Retinal pigment epithelial cell (primary cell): Measurements from ENCODE around the gene OPCML.

Experiments used
- DNase-seq: peaks from one replicate; pipeline ENCODE4 v3.0.0-alpha.2; 2010; ENCODE audit warnings: low read depth
- H3K4me3 ChIP-seq: 2 replicates; pipeline ENCODE4 v1.5.1; 2011; ENCODE audit warnings: mild to moderate bottlenecking, low read length, control low read depth, moderate library complexity
- CTCF ChIP-seq: conservative IDR thresholded peaks from 2 replicates; pipeline ENCODE4 v1.5.1; 2011; ENCODE audit warnings: low read depth, low read length, control low read depth, inconsistent platforms

OPCML gene

GRCh38 chr11:133300666-133301065, 231.6 kb downstream of the OPCML start:
- no peak for DNase-seq
- H3K4me3 ChIP-seq, result no peak overlapping the region
- TF ChIP-seq CTCF, result no peak

DNA sequence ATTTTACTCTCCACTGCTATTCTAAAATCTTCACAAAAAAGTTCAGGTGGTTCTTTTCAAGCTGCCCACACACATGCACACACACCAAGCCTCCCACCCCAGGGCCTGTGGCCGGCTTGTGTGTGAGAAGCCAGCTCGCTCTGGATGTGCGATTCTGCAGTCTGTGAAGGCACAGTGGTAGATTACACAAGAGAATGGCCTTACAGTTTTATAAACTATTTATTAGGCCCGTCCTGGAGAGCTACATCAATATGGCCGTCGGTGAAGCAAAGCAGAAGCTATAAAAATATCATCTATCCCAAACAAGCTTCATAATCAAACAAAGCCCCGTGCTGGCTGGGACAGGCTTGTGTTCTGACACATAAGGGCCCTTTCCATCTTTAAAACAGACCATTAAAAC, 240.5 kb downstream of the OPCML start:
- DNase-seq, result no peak
- TF ChIP-seq CTCF, result no peak
- H3K4me3 ChIP-seq, result no peak overlapping the region

GRCh38 chr11:133285359-133285758, 246.9 kb downstream of the OPCML start:
- no peak for DNase-seq
- TF ChIP-seq CTCF, result no peak
- H3K4me3 ChIP-seq, result no peak overlapping the region

DNA sequence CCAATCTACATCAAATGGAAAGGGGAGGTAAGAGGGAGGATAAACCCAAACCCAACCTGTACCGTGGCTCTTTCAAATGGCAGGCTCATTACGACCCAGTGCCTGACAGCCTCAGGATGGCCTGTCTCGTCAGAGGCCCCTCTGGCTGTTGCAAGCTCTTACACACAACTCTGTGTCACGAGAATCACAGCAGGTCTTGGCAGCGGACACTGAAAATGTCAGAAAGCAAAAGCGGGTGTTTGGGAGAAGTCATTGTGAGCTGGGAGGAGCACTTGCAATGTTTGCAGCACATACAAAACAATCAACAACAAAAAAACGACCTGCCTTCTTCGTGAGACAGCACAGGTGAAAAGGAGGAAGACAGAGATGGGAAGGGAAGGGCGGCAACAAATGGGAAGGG, 248.1 kb downstream of the OPCML start:
- no peak for TF ChIP-seq CTCF
- no peak overlapping the region for H3K4me3 ChIP-seq
- DNase-seq, result no peak

GRCh38 chr11:133277886-133278285, 254.4 kb downstream of the OPCML start:
- no peak overlapping the region for H3K4me3 ChIP-seq
- TF ChIP-seq CTCF, result no peak
- DNase-seq, result no peak

- no peak for TF ChIP-seq CTCF
- DNase-seq, result no peak
- no peak overlapping the region for H3K4me3 ChIP-seq
Observed at GRCh38 chr11:133271871-133272776, 260.2 kb downstream of the OPCML start.

DNA sequence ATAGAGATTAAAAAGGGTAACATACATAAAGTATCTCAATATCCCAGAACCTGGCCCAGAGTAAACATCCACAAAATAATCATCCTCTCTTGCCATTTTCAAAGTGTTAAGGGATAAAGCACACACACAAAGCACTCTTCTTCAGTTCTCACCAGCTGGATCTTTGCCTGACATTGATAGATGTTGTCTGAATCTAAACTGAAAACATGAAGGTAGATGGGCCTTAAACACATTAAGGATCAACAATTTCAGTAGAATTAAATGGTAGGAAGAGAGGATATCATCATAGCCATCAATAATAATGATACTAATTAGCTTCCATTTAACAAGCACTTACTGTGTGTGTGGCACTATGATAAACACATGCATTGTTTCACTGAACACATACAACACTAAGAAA, 261.1 kb downstream of the OPCML start:
- no peak for TF ChIP-seq CTCF
- DNase-seq, result no peak
- H3K4me3 ChIP-seq, result no peak overlapping the region
